DND-41 (cell line): ENCODE results near the gene ESYT3.

Experiments used
- ATAC-seq: fragments of 200-7000 bp; cut with Tn5 transposase; 3 replicates; pipeline ENCODE4 v1.9.1; 2021; ENCODE audit warnings: low read depth; ENCODE audit not compliant: insufficient read depth
- DNase-seq: peaks from one replicate; pipeline ENCODE4 v3.0.0-alpha.2; 2020
- H2AFZ ChIP-seq: 2 replicates; pipeline ENCODE4 v1.6.0; 2012; ENCODE audit warnings: low read depth, low read length
- H3K27ac ChIP-seq: 2 replicates; pipeline ENCODE4 v1.5.1; 2012; ENCODE audit warnings: low read length, inconsistent platforms
- H3K27me3 ChIP-seq: fragments of 200-600 bp; sonication (generic); 2 replicates; pipeline ENCODE4 v1.6.0; 2012; ENCODE audit warnings: low read length, mild to moderate bottlenecking, inconsistent platforms; ENCODE audit not compliant: insufficient read depth, poor library complexity
- H3K36me3 ChIP-seq: 2 replicates; pipeline ENCODE4 v1.5.1; 2012; ENCODE audit warnings: low read length, inconsistent platforms; ENCODE audit not compliant: insufficient read depth
- H3K4me1 ChIP-seq: 2 replicates; pipeline ENCODE4 v1.5.1; 2012; ENCODE audit warnings: mild to moderate bottlenecking, low read length; ENCODE audit not compliant: insufficient read depth
- H3K4me2 ChIP-seq: 2 replicates; pipeline ENCODE4 v1.6.0; 2012; ENCODE audit warnings: mild to moderate bottlenecking, moderate library complexity, low read length, inconsistent platforms; ENCODE audit not compliant: insufficient read depth
- H3K4me3 ChIP-seq, 2 experiments: fragments of 200-600 bp in 1 of 2; shearing (Covaris generic) in 1 of 2; 2 replicates each; pipeline ENCODE4 v1.5.1; 2012 to 2016; ENCODE audit warnings: inconsistent platforms in 2 of 2, low read length in 2 of 2, mild to moderate bottlenecking in 2 of 2, low read depth in 1 of 2, moderate library complexity in 1 of 2
- H3K79me2 ChIP-seq: 2 replicates; pipeline ENCODE4 v1.6.0; 2012; ENCODE audit warnings: low read length, inconsistent platforms; ENCODE audit not compliant: insufficient read depth
- H3K9ac ChIP-seq: 2 replicates; pipeline ENCODE4 v1.6.0; 2012; ENCODE audit warnings: low read depth, mild to moderate bottlenecking, inconsistent platforms, low read length, moderate library complexity
- H3K9me3 ChIP-seq: 2 replicates; pipeline ENCODE4 v1.5.1; 2012; ENCODE audit warnings: low read length, moderate library complexity, mild to moderate bottlenecking, inconsistent platforms; ENCODE audit not compliant: insufficient read depth, severe bottlenecking
- H4K20me1 ChIP-seq: 2 replicates; pipeline ENCODE4 v1.6.0; 2012; ENCODE audit warnings: low read length; ENCODE audit not compliant: insufficient read depth
- EZH2 ChIP-seq: IDR thresholded peaks from 3 replicates; pipeline ENCODE4 v1.6.1; 2012; ENCODE audit warnings: borderline replicate concordance, low read depth, mild to moderate bottlenecking, moderate library complexity, low read length, inconsistent platforms; ENCODE audit not compliant: severe bottlenecking
- TF ChIP-seq, protein P1 (sequence below): IDR thresholded peaks from 2 replicates; pipeline ENCODE4 v1.5.1; 2012; ENCODE audit warnings: borderline replicate concordance, low read length, moderate library complexity, mild to moderate bottlenecking; ENCODE audit not compliant: poor library complexity, severe bottlenecking; ENCODE audit errors: extremely low read depth

The ESYT3 gene

DNA sequence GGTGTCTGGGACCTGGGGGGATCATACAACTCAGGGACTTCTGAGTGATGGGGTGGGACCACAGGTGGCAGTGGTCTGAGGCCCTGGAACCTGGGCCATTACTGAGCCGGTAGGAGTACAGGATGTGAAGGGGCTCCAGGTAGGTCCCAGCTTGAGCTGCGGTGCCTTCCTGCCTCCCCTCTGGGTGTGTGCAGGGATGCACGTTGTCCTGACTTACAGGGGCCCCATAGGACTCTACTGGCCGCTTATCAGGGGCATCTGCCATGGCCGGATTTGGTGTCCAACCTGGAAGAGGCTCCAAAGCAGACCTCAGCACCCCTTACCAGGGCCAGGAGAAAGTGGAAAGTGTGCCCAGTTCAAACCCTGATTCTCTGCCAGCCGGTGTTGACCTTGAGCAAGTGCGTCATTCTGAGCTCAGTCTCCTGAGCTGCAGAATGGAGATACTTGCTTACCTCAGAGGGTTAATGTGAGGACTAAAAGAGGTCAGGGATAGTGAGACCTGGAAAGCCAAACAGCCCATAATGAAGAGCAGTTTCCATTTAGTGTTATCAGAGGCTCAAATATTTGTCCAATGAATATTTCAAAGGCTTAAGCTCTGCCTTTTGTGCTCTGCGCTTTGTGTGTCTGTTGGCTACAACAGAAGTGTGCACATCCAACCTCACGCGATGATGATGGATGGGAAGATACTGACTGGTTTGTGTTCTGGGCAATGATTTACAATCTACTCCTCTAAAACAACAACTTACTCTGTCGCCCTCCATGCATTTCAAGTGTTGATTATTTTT lies 35.4 kb upstream of the ESYT3 start:
- no peak for ATAC-seq
- no peak for DNase-seq
- H3K79me2 ChIP-seq = no peaks in the 10 kb centered on the region
- H3K9ac ChIP-seq = no peak overlapping the region
- H4K20me1 ChIP-seq = no peaks in the 10 kb centered on the region
- peaks cover 10% of the 10 kb centered on the region for H3K27me3 ChIP-seq
- no peaks in the 10 kb centered on the region for H3K9me3 ChIP-seq
- no peaks in the 10 kb centered on the region for H3K36me3 ChIP-seq
- H3K4me1 ChIP-seq = no peaks in the 10 kb centered on the region
- no peak overlapping the region for H3K4me3 ChIP-seq
- TF ChIP-seq, protein P1, sequence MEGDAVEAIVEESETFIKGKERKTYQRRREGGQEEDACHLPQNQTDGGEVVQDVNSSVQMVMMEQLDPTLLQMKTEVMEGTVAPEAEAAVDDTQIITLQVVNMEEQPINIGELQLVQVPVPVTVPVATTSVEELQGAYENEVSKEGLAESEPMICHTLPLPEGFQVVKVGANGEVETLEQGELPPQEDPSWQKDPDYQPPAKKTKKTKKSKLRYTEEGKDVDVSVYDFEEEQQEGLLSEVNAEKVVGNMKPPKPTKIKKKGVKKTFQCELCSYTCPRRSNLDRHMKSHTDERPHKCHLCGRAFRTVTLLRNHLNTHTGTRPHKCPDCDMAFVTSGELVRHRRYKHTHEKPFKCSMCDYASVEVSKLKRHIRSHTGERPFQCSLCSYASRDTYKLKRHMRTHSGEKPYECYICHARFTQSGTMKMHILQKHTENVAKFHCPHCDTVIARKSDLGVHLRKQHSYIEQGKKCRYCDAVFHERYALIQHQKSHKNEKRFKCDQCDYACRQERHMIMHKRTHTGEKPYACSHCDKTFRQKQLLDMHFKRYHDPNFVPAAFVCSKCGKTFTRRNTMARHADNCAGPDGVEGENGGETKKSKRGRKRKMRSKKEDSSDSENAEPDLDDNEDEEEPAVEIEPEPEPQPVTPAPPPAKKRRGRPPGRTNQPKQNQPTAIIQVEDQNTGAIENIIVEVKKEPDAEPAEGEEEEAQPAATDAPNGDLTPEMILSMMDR = no peak
- no peak for TF ChIP-seq EZH2
- H2AFZ ChIP-seq = no peak overlapping the region
- H3K27ac ChIP-seq = no peak overlapping the region
- no peak overlapping the region for H3K4me2 ChIP-seq

DNA sequence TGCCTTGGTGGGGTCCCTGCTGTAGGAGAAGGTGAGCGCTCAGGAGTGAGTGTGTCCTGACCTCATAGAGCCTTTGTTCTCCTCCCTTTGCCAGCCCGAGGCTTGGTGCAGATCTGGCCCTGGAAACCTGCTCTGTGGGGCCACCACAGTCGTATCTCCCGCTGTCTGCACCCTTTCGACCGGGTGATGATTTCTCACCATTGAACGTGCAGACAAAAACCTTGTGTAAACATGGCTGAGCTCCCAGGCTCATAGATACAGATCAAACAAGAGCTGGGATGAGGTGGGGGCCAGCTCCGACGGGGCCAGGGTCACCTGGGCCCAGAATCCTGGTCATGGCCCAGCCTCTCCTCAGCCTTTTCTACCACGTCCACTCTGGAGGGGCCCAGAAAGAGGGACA lies 34.6 kb upstream of the ESYT3 start:
- no peaks in the 10 kb centered on the region for H4K20me1 ChIP-seq
- no peaks in the 10 kb centered on the region for H3K36me3 ChIP-seq
- H2AFZ ChIP-seq = no peak overlapping the region
- H3K9me3 ChIP-seq = no peaks in the 10 kb centered on the region
- DNase-seq (no peak), ATAC-seq (no peak)
- no peak for TF ChIP-seq EZH2
- TF ChIP-seq, protein P1 = no peak
- H3K9ac ChIP-seq = no peak overlapping the region
- H3K27me3 ChIP-seq = peaks cover 14% of the 10 kb centered on the region
- no peaks in the 10 kb centered on the region for H3K79me2 ChIP-seq
- H3K4me1 ChIP-seq = no peaks in the 10 kb centered on the region
- no peak overlapping the region for H3K4me3 ChIP-seq
- no peak overlapping the region for H3K4me2 ChIP-seq
- no peak overlapping the region for H3K27ac ChIP-seq

DNA sequence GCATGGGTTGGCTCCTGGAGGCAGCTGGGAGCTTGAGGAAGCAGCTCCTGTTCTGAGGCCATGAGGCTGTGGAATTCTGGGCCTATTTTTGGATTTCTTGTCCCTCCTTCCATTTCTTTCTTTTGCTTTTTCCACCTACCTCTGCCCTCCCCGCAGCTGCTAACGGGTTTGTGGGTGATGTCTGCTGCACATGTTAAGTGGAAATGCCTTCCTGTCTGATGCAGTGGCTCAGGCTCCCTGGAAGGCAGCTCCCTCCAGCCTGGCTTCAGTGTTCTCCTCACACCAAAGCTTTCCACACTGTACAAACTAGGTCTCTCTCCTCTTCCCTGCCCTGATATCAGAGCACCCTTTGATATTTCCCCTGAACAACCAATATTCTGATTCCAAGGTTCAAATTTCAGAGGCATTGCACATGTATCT lies 33.8 kb upstream of the ESYT3 start:
- ATAC-seq (no peak), DNase-seq (no peak)
- Histone ChIP-seq H3K79me2 (no peaks in the 10 kb centered on the region), H3K4me2 (no peak overlapping the region), H3K4me1 (no peaks in the 10 kb centered on the region), H3K36me3 (no peaks in the 10 kb centered on the region), H3K9ac (no peak overlapping the region), H3K27me3 (peaks cover 15% of the 10 kb centered on the region), H3K4me3 (no peak overlapping the region), H2AFZ (no peak overlapping the region), H4K20me1 (no peaks in the 10 kb centered on the region), H3K27ac (no peak overlapping the region), H3K9me3 (no peaks in the 10 kb centered on the region)
- TF ChIP-seq, protein P1 = no peak
- no peak for TF ChIP-seq EZH2
